NCI-H526 treated with DMSO at 0.1 percent for 48 hours (cell line): ENCODE results near the gene SYNDIG1L.

Experiments
- DNase-seq: peaks from one replicate; lab custom pipeline; 2025; lab: John Stamatoyannopoulos, UW

SYNDIG1L gene

DNA sequence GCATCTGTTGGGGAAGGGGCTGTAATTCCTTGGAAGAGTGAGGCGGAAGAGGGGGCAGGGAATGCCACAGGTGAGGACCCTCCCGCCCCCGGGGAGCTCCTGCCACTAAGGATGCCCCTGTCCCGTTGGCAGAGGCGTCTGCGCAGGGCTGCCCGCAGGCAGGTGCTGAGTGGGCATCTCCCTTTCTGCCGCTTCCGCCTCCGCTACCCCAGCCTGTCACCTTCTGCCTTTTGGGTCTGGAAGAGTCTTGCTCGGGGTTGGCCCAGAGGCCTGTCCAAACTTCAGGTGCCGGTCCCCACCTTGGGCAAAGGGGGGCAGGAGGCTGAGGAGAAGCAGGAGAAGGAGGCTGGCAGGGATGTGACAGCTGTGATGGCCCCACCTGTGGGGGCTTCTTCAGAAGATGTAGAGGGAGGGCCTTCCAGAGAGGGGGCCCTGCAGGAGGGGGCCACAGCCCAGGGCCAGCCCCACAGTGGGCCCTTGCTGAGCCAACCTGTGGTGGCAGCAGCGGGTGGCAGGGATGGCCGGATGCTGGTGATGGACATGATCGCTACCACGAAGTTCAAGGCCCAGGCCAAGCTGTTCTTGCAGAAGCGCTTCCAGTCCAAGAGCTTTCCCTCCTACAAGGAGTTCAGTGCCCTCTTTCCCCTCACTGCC is 67.7 kb downstream of the SYNDIG1L start:
- no peak for DNase-seq

DNA sequence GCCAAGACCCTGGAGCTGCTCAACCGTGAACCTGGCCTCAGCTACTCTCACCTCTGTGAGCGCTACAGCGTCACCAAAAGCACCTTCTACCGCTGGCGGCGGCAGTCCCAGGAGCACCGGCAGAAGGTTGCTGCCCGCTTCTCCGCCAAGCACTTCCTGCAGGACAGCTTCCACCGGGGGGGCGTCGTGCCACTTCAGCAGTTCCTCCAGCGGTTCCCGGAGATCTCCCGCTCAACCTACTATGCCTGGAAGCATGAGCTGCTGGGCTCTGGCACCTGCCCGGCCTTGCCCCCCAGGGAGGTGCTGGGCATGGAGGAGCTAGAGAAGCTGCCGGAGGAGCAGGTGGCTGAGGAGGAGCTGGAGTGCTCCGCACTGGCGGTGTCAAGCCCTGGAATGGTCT is 68.4 kb downstream of the SYNDIG1L start:
- DNase-seq, result no peak

DNA sequence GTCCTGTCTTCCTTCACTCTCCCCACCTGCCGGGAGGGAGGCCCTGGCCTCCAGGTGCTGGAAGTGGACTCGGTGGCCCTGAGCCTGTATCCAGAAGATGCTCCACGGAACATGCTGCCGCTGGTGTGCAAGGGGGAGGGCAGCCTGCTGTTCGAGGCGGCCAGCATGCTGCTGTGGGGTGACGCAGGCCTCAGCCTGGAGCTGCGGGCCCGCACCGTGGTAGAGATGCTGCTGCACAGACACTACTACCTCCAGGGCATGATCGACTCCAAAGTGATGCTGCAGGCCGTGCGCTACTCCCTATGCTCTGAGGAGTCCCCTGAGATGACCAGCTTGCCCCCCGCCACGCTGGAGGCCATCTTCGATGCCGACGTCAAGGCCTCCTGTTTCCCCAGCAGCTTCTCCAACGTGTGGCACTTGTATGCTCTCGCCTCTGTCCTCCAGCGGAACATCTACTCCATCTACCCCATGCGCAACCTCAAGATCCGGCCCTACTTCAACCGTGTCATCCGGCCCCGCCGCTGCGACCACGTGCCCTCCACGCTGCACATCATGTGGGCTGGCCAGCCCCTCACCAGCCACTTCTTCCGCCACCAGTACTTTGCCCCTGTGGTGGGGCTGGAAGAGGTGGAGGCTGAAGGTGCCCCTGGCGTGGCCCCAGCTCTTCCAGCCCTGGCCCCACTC is 69.0 kb downstream of the SYNDIG1L start:
- no peak for DNase-seq
